Activated CD4-positive, alpha-beta T cell treated with anti-CD3 and anti-CD28 coated beads, Interleukin-2, amount 50 U/mL, for 16 hours (primary cell): Measurements from ENCODE around the gene IGFL1.
"Not testable (repeated sequence)": the region's sequence is repeated elsewhere in the genome, so short reads cannot be mapped to it uniquely, and the experiment has no call there.

Experiments used
- DNase-seq: peaks from one replicate; pipeline ENCODE4 v3.0.0-alpha.2; 2020

Gene IGFL1

GRCh38 chr19:46226438-46226973 lies 3.0 kb upstream of the IGFL1 start:
- no peak for DNase-seq

- no peak for DNase-seq
Observed at GRCh38 chr19:46232029-46232428, 2.5 kb downstream of the IGFL1 start.

GRCh38 chr19:46232468-46232867 lies 2.9 kb downstream of the IGFL1 start:
- no peak for DNase-seq

- DNase-seq = no peak
Observed at GRCh38 chr19:46232938-46233621, 3.5 kb downstream of the IGFL1 start.

- not testable (repeated sequence) for DNase-seq
Observed at GRCh38 chr19:46233871-46234270, 4.3 kb downstream of the IGFL1 start.

GRCh38 chr19:46238141-46238540 lies 8.6 kb downstream of the IGFL1 start:
- not testable (repeated sequence) for DNase-seq

GRCh38 chr19:46239193-46240024 lies 9.9 kb downstream of the IGFL1 start:
- DNase-seq = no peak

GRCh38 chr19:46240693-46241092 lies 11.2 kb downstream of the IGFL1 start:
- no peak for DNase-seq

- DNase-seq = no peak
Observed at GRCh38 chr19:46241626-46242025, 12.1 kb downstream of the IGFL1 start.

- not testable (repeated sequence) for DNase-seq
Observed at GRCh38 chr19:46243081-46243654, 13.6 kb downstream of the IGFL1 start.

- no peak for DNase-seq
Observed at GRCh38 chr19:46250076-46250735, 20.7 kb downstream of the IGFL1 start.

- no peak for DNase-seq
Observed at GRCh38 chr19:46251416-46251815, 21.9 kb downstream of the IGFL1 start.

- DNase-seq = no peak
Observed at GRCh38 chr19:46254776-46255175, 25.2 kb downstream of the IGFL1 start.

GRCh38 chr19:46256855-46257254 lies 27.3 kb downstream of the IGFL1 start:
- DNase-seq = no peak

GRCh38 chr19:46261501-46261900 lies 32.0 kb downstream of the IGFL1 start:
- not testable (repeated sequence) for DNase-seq

- peak; percentile 90 for DNase-seq
Observed at GRCh38 chr19:46262684-46263296, 33.2 kb downstream of the IGFL1 start.

GRCh38 chr19:46264801-46265200 lies 35.3 kb downstream of the IGFL1 start:
- not testable (repeated sequence) for DNase-seq

- DNase-seq = peak; percentile 83
Observed at GRCh38 chr19:46265217-46265828, 35.8 kb downstream of the IGFL1 start.

- DNase-seq = no peak
Observed at GRCh38 chr19:46269101-46269500, 39.6 kb downstream of the IGFL1 start.

- no peak for DNase-seq
Observed at GRCh38 chr19:46270521-46271256, 41.1 kb downstream of the IGFL1 start.

- no peak for DNase-seq
Observed at GRCh38 chr19:46271481-46272197, 42.1 kb downstream of the IGFL1 start.
